Naive thymus-derived CD4-positive, alpha-beta T cell (primary cell): Measurements from ENCODE around the gene TRIM61. TPM values are rescaled to one million over a fixed set of nuclear protein-coding genes. Genes with fewer than 3 reads are reported as not detected.
"Not testable (repeated sequence)": the region's sequence is repeated elsewhere in the genome, so short reads cannot be mapped to it uniquely, and the experiment has no call there.

Experiments
- ATAC-seq: fragments of 150-1000 bp; cut with Tn5 transposase; 2 replicates; pipeline ENCODE4 v1.10.0; 2021; ENCODE audit warnings: mild to moderate bottlenecking, moderate library complexity
- CTCF ChIA-PET: fragments of 350-600 bp; sonication (Branson Sonifier 250); formaldehyde crosslinking; loops from one replicate; lab custom pipeline; 2021; ENCODE audit warnings: antibody characterized with exemption; lab: Charles Lee
- POLR2A ChIA-PET: fragments of 350-600 bp; sonication (Branson Sonifier 250); formaldehyde crosslinking; loops from one replicate; lab custom pipeline; 2021; ENCODE audit warnings: antibody characterized with exemption, inconsistent platforms; lab: Charles Lee
- DNase-seq, 9 donors: peaks; one replicate each; pipeline versions ENCODE4 v3.0.0 to v3.0.0-alpha.2; 2020 to 2022; ENCODE audit warnings: mixed read lengths in 1 of 9
- H3K27ac ChIP-seq: one replicate; pipeline ENCODE4 v1.7.0; 2013; ENCODE audit warnings: mild to moderate bottlenecking, low read depth, low read length, moderate library complexity
- H3K27me3 ChIP-seq, 2 donors: one replicate each; pipeline ENCODE4 v1.7.0; 2013; ENCODE audit warnings: low read length in 2 of 2, mild to moderate bottlenecking in 2 of 2, moderate library complexity in 2 of 2; ENCODE audit not compliant: control insufficient read depth in 2 of 2, insufficient read depth in 2 of 2
- H3K36me3 ChIP-seq, 3 experiments: 1 replicate in 2 of 3; 2 replicates in 1 of 3; pipeline ENCODE4 v1.7.0; 2013; ENCODE audit warnings: low read length in 3 of 3, mild to moderate bottlenecking in 3 of 3, moderate library complexity in 1 of 3; ENCODE audit not compliant: insufficient read depth in 3 of 3, control insufficient read depth in 2 of 3
- H3K4me1 ChIP-seq, 2 donors: one replicate each; pipeline ENCODE4 v1.7.0; 2013; ENCODE audit warnings: low read length in 2 of 2, mild to moderate bottlenecking in 2 of 2, moderate library complexity in 1 of 2; ENCODE audit not compliant: control insufficient read depth in 2 of 2, insufficient read depth in 2 of 2
- H3K4me3 ChIP-seq: 2 replicates; pipeline ENCODE4 v1.7.0; 2013; ENCODE audit warnings: mild to moderate bottlenecking, low read length
- H3K9me3 ChIP-seq, 3 experiments: 1 replicate in 2 of 3; 2 replicates in 1 of 3; pipeline ENCODE4 v1.7.0; 2013; ENCODE audit warnings: low read length in 3 of 3; ENCODE audit not compliant: control insufficient read depth in 2 of 3
- H3K27ac Mint-ChIP-seq, 9 donors: one replicate each; pipeline ENCODE4 v1.8.0; 2020 to 2022; ENCODE audit warnings: mixed read lengths in 9 of 9, mild to moderate bottlenecking in 8 of 9, moderate library complexity in 5 of 9, inconsistent platforms in 2 of 9
- H3K27me3 Mint-ChIP-seq, 5 donors: one replicate each; pipeline ENCODE4 v1.8.0; 2021 to 2022; ENCODE audit warnings: mixed read lengths in 5 of 5, mild to moderate bottlenecking in 1 of 5
- H3K36me3 Mint-ChIP-seq, 5 donors: one replicate each; pipeline ENCODE4 v1.8.0; 2020 to 2022; ENCODE audit warnings: mixed read lengths in 5 of 5, mild to moderate bottlenecking in 3 of 5, inconsistent platforms in 1 of 5
- H3K4me1 Mint-ChIP-seq, 7 donors: one replicate each; pipeline ENCODE4 v1.8.0; 2020 to 2022; ENCODE audit warnings: mixed read lengths in 7 of 7, mild to moderate bottlenecking in 3 of 7, inconsistent platforms in 1 of 7
- H3K4me3 Mint-ChIP-seq, 10 donors: one replicate each; pipeline ENCODE4 v1.8.0; 2020 to 2022; ENCODE audit warnings: mild to moderate bottlenecking in 10 of 10, mixed read lengths in 10 of 10, moderate library complexity in 6 of 10, inconsistent platforms in 2 of 10
- H3K9me3 Mint-ChIP-seq, 11 donors: one replicate each; pipeline ENCODE4 v1.8.0; 2020 to 2022; ENCODE audit warnings: mixed read lengths in 11 of 11, mild to moderate bottlenecking in 4 of 11, inconsistent platforms in 1 of 11, moderate library complexity in 1 of 11
- intact Hi-C, 2 donors: fragments of 100-400 bp; cut with micrococcal nuclease; formaldehyde crosslinking; loops; one replicate each; pipeline ENCODE4 v1.15.1; 2023
- polyA plus RNA-seq, 2 donors: library from polyadenylated mRNA; unstranded; fragments of 300-500 nt; fragmentation: Illumina TruSeq; gene quantifications; one replicate each; pipeline ENCODE4 v1.2.3, GENCODE V29; 2021
- total RNA-seq, 6 experiments: library from RNA in 5 of 6; stranded (reverse) in 5 of 6; gene quantifications; 1 replicate in 5 of 6; 2 replicates in 1 of 6; pipeline ENCODE4 v1.2.3 and lab custom pipeline; 2021 to 2026

The TRIM61 gene
- total and polyA plus RNA-seq, 7 experiments from 2014 or later: 0.34 to 4.0 (median 1.1) TPM

- peaks cover 0 to 3% (median 0%) of the 10 kb centered on the region in 11 donors for H3K9me3 Mint-ChIP-seq
- H3K27me3 Mint-ChIP-seq: peaks cover 8 to 63% (median 34%) of the 10 kb centered on the region in 5 donors
- H3K4me1 Mint-ChIP-seq: no peaks in the 10 kb centered on the region
- Histone ChIP-seq H3K27me3 (no peaks in the 10 kb centered on the region), H3K36me3 (no peaks in the 10 kb centered on the region), H3K4me1 (no peaks in the 10 kb centered on the region), H3K27ac (no peak overlapping the region), H3K9me3 (no peaks in the 10 kb centered on the region), H3K4me3 (no peak overlapping the region)
- CTCF ChIA-PET: no interaction called here
- no peak overlapping the region for H3K4me3 Mint-ChIP-seq
- DNase-seq (no peak), ATAC-seq (no peak)
- no peak overlapping the region for H3K27ac Mint-ChIP-seq
- POLR2A ChIA-PET: no interaction called here
- no peaks in the 10 kb centered on the region for H3K36me3 Mint-ChIP-seq
- intact Hi-C loops: no loop called here
Measured at GRCh38 chr4:164937576-164938270, 39.7 kb downstream of the TRIM61 start.

DNA sequence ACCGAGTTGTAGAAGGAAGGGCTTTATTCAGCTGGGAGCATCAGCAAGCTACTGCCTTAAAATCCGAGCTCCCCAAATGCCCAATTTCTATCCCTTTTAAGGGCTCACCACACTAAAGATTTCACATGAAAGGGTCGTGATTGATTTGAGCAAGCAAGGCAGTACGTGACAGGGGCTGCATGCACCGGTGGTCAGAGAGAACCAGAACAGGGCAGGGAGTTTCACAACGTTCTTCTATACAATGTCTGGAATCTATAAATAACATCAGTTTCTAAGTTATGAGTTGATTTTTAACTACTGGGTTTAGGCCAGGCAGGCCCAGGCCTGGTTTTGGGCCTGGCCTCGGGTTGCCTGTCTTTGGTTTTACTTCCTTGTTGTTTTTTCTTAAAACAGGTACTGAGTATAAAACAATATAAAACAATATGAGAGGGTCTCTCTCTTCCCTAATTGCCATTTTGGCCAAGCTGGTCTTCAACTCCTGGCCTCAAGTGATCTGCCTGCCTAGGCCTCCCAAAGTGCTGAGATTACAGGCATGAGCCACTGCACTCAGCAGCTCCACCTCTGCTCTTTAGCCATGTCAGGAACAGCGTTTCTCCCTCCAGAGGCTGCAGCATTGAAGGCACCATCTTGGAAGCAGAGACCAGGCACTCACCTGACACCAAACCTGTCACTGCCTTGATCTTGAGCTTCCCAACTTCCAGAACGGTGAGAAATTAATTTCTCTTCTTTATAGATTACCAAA is 41.4 kb downstream of the TRIM61 start:
- H3K9me3 Mint-ChIP-seq, H3K4me1 ChIP-seq, CTCF ChIA-PET, POLR2A ChIA-PET, H3K36me3 ChIP-seq, intact Hi-C loops, H3K27me3 ChIP-seq, H3K27ac Mint-ChIP-seq, DNase-seq, H3K27ac ChIP-seq, ATAC-seq, H3K4me3 Mint-ChIP-seq, H3K9me3 ChIP-seq, H3K4me3 ChIP-seq, H3K36me3 Mint-ChIP-seq, H3K4me1 Mint-ChIP-seq: not testable (repeated sequence)
- H3K27me3 Mint-ChIP-seq: peaks cover 6 to 70% (median 30%) of the 10 kb centered on the region in 5 donors

DNA sequence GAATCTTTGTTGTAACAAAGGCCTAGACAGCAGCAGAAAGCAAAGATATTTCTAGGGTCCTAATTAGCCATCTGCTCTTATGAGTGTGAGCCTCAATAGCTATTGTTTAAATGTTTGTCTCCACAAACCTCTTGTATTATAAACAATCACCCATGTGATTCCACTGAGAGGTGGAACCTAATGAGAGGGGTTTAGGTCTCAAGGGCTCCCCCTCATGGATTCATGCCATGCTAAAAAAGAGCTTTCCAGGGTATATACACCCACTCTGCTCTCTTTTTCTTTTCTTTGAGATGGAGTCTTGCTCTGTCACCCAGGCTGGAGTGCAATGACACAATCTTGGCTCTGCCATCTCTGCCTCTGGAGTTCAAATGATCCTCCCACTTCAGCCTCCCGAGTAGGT is 42.1 kb downstream of the TRIM61 start:
- peaks cover 6 to 69% (median 29%) of the 10 kb centered on the region in 5 donors for H3K27me3 Mint-ChIP-seq
- ATAC-seq (no peak), DNase-seq (no peak)
- no peaks in the 10 kb centered on the region for H3K9me3 ChIP-seq
- CTCF ChIA-PET: no interaction called here
- POLR2A ChIA-PET: no interaction called here
- no peak overlapping the region for H3K27ac ChIP-seq
- H3K36me3 ChIP-seq: no peaks in the 10 kb centered on the region
- no peak overlapping the region for H3K27ac Mint-ChIP-seq
- no peak overlapping the region for H3K4me3 Mint-ChIP-seq
- intact Hi-C loops: no loop called here
- peaks cover 0 to 1% (median 0%) of the 10 kb centered on the region in 11 donors for H3K9me3 Mint-ChIP-seq
- no peaks in the 10 kb centered on the region for H3K4me1 ChIP-seq
- H3K36me3 Mint-ChIP-seq: no peaks in the 10 kb centered on the region
- H3K4me3 ChIP-seq: no peak overlapping the region
- H3K4me1 Mint-ChIP-seq: no peaks in the 10 kb centered on the region
- H3K27me3 ChIP-seq: no peaks in the 10 kb centered on the region

GRCh38 chr4:164933244-164933643 is 44.2 kb downstream of the TRIM61 start:
- peaks cover 0 to 1% (median 0%) of the 10 kb centered on the region in 7 donors for H3K4me1 Mint-ChIP-seq
- peaks cover 0 to 2% (median 0%) of the 10 kb centered on the region in 11 donors for H3K9me3 Mint-ChIP-seq
- H3K36me3 ChIP-seq: no peaks in the 10 kb centered on the region
- H3K4me3 ChIP-seq: no peak overlapping the region
- H3K27me3 Mint-ChIP-seq: peaks cover 3 to 68% (median 20%) of the 10 kb centered on the region in 5 donors
- no peaks in the 10 kb centered on the region for H3K36me3 Mint-ChIP-seq
- CTCF ChIA-PET: no interaction called here
- intact Hi-C loops: no loop called here
- ATAC-seq (no peak), DNase-seq (no peak)
- H3K9me3 ChIP-seq: no peaks in the 10 kb centered on the region
- POLR2A ChIA-PET: no interaction called here
- no peak overlapping the region for H3K4me3 Mint-ChIP-seq
- H3K27ac ChIP-seq: no peak overlapping the region
- no peaks in the 10 kb centered on the region for H3K27me3 ChIP-seq
- no peaks in the 10 kb centered on the region for H3K4me1 ChIP-seq
- H3K27ac Mint-ChIP-seq: no peak overlapping the region

DNA sequence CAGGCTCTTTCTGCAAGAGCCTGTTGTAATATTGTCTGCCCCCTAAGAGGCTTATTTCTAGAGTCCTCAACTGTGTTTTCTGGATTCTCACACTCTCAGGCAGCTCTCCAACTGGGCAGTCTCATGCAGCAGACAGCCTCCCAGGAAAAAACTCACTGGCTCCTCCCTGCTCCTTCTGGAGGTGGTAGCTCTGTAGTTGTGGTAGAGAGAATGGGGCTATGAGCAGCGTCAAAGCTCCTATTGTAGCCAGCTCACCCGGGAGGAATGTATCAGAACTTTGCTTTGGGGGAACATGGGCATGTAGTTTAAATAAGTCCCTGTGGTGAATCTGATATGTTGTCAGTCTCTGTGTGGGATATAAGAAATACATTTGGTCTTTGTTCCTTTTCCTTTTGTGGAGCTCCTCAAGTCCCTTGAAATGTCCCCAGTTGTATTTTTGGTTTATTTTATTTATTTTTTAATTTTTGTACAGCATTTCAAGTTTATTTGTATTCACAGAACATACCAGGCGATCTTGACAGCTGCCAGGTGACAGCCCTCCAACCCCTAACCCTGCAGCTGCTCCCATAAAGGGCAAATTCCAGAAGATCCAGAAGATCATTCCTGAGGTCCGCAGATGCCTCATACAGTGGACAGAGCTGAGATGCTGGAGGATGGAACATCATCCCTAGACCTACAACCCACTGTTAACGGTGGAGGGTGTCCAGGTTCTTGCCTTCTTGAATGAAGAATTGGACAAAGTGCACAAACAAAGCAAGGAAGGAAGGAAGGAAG is 45.7 kb downstream of the TRIM61 start:
- H3K4me1 Mint-ChIP-seq: peaks cover 0 to 1% (median 0%) of the 10 kb centered on the region in 7 donors

DNA sequence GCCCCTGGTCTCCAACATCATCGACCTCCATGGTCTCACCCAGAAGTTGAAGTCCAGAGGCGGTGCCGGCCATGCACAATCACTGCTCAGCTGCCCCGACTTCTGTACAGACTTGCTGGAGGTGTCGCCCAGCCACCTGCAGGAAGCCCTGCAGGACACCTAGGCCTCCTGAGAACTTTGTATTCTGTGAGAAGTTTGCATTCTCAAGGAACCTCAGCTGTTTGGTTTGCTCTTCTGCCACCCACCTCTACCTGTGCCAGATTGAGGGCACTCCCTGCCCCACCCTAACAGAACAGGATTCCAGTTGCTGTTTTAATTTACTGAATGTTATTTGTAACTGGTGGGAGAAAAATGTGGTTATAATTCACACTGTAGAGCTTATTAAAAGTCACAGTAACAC is 46.8 kb downstream of the TRIM61 start:
- POLR2A ChIA-PET: no interaction called here

More for the DNA sequence above, 45.7 kb downstream of the TRIM61 start:
- no peak overlapping the region for H3K4me3 ChIP-seq
- Mint-ChIP-seq H3K27me3 (peaks cover 0 to 54% (median 16%) of the 10 kb centered on the region in 5 donors), H3K9me3 (peaks cover 0 to 2% (median 0%) of the 10 kb centered on the region in 11 donors), H3K27ac (no peak overlapping the region), H3K36me3 (no peaks in the 10 kb centered on the region), H3K4me3 (no peak overlapping the region)
- H3K27me3 ChIP-seq: no peaks in the 10 kb centered on the region
- ChIA-PET POLR2A (no interaction called here), CTCF (no interaction called here)
- H3K27ac ChIP-seq: no peak overlapping the region
- H3K36me3 ChIP-seq: no peaks in the 10 kb centered on the region
- no peak for ATAC-seq
- no peaks in the 10 kb centered on the region for H3K9me3 ChIP-seq
- no peak for DNase-seq
- no peaks in the 10 kb centered on the region for H3K4me1 ChIP-seq
- intact Hi-C loops: no loop called here

More for the DNA sequence above, 46.8 kb downstream of the TRIM61 start:
- Histone ChIP-seq H3K4me1 (no peaks in the 10 kb centered on the region), H3K36me3 (no peaks in the 10 kb centered on the region), H3K27ac (no peak overlapping the region), H3K4me3 (no peak overlapping the region), H3K9me3 (no peaks in the 10 kb centered on the region), H3K27me3 (no peaks in the 10 kb centered on the region)
- CTCF ChIA-PET: interaction anchor here (0.6 kb wide), 1 partner anchor 809 kb away, joined by 5 read pairs; no protein-coding TSS in a partner anchor
- intact Hi-C loops: no loop called here
- Mint-ChIP-seq H3K9me3 (peaks cover 0 to 2% (median 0%) of the 10 kb centered on the region in 11 donors), H3K4me1 (peaks cover 0 to 1% (median 0%) of the 10 kb centered on the region in 7 donors), H3K27ac (no peak overlapping the region), H3K4me3 (no peak overlapping the region), H3K27me3 (peaks cover 0 to 51% (median 10%) of the 10 kb centered on the region in 5 donors), H3K36me3 (no peaks in the 10 kb centered on the region)
- ATAC-seq: no peak
- no peak for DNase-seq
